Measurements from ENCODE around the gene PCDH19.

The PCDH19 gene

DNA sequence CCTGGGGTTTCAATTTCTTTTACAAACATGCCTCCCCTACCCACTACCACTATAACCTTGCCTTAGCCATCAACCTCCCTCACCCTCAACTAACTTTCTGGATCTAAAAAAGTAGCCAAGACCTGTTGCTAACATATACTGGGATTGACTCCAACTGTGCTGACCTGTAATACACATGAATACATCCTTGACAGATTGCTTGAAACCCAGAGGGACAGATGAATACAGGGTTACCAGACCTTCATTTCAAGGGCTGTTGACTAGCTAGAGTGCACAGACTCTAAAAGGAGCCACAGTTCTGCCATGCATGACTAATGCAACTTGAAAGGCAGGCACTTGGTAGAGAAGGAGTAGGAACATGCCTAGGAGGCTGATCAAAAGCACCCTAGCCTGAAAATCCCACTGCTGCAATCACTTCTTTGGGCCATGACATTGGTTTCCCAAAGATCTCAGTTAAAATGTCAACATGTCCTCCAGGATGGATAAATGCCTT is 121.0 kb downstream of the PCDH19 start:
- Histone ChIP-seq H3K9me3 (replicated peaks in 1 of 11) (peaks cover 0 to 4% (median 0%) of the 10 kb centered on the region in 11 experiments; a peak in 1 of 22 replicates), H4K20me1 (peaks cover 0 to 4% (median 0%) of the 10 kb centered on the region in 11 experiments; a peak in 1 of 22 replicates), H3K27ac (no peak overlapping the region), H3K9ac (no peak overlapping the region), H3K4me2 (0 out of 22 replicates have a peak overlapping the region, but pooled peaks of 3 of the 11 experiments have one; percentile 2 to 9 (median 8)), H3K4me1 (peaks cover 0 to 5% (median 0%) of the 10 kb centered on the region in 10 experiments; a peak in 2 of 20 replicates), H3K36me3 (no peaks in the 10 kb centered on the region), H3K27me3 (peaks cover 92 to 100% (median 100%) of the 10 kb centered on the region in 11 experiments), H3K4me3 (no peak overlapping the region)
- TF ChIP-seq Cebpa-rat (IDR thresholded peaks at IDR 0.05), result no peak

DNA sequence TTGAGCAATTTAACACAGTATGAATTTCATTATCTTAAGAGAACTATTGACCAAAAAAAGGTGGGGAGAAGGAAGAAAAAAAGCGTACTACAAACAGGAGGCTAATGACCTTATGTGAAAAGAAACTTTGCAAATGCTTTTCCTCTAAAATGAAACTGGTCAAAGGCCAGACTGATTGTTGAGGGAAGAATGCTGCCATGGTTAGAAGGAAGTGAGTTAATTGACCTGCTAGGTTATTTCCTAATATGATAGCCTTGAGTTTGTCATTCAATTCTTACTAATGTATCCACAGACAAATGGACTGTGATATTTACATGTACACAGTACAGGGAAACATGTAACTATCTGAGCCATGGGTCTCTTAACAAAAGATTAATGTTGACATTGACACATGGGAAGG is 132.8 kb downstream of the PCDH19 start:
- Histone ChIP-seq H3K4me2 (no peak overlapping the region), H4K20me1 (0 out of 22 replicates have a peak, but pooled peaks cover 0 to 4% (median 0%) of the 10 kb centered on the region in 11 experiments), H3K4me1 (no peaks in the 10 kb centered on the region), H3K9me3 (replicated peaks in 1 of 11) (peaks cover 6 to 13% (median 7%) of the 10 kb centered on the region in 11 experiments; a peak in 17 of 22 replicates), H3K27me3 (peaks cover 28 to 91% (median 69%) of the 10 kb centered on the region in 11 experiments), H3K9ac (no peak overlapping the region), H3K36me3 (no peaks in the 10 kb centered on the region), H3K4me3 (no peak overlapping the region), H3K27ac (no peak overlapping the region)
- no peak for TF ChIP-seq Cebpa-rat (IDR thresholded peaks at IDR 0.05)

DNA sequence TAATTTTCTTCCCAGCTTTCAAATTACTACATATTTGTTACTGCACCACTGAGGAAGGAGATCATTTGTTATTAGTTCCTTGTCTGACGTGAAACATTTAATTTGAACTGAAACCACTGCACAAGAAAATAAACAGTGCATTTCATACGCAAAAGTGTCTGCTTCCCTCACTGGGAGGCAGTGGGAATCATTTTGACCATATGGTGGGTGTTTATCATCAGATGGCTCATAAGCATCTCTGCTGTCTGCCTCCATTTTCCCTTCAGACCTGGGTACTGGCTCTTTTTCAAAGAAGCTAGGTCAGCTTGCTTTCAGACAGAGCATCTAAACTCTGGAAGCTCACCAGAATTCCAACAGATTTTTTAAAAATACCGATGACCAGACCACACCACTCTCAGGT is 135.2 kb downstream of the PCDH19 start:
- H3K36me3 ChIP-seq, result no peaks in the 10 kb centered on the region
- no peak for TF ChIP-seq Cebpa-rat (IDR thresholded peaks at IDR 0.05)
- no peak overlapping the region for H3K27ac ChIP-seq
- H3K4me2 ChIP-seq, result no peak overlapping the region
- no peaks in the 10 kb centered on the region for H3K4me1 ChIP-seq
- H3K9ac ChIP-seq, result no peak overlapping the region
- H3K4me3 ChIP-seq, result no peak overlapping the region
- H4K20me1 ChIP-seq, result 0 out of 22 replicates have a peak, but pooled peaks cover 0 to 4% (median 0%) of the 10 kb centered on the region in 11 experiments
- peaks cover 24 to 85% (median 66%) of the 10 kb centered on the region in 11 experiments for H3K27me3 ChIP-seq
- peaks cover 0 to 14% (median 8%) of the 10 kb centered on the region in 11 experiments; a peak in 14 of 22 replicates for H3K9me3 ChIP-seq (replicated peaks in 1 of 11)

DNA sequence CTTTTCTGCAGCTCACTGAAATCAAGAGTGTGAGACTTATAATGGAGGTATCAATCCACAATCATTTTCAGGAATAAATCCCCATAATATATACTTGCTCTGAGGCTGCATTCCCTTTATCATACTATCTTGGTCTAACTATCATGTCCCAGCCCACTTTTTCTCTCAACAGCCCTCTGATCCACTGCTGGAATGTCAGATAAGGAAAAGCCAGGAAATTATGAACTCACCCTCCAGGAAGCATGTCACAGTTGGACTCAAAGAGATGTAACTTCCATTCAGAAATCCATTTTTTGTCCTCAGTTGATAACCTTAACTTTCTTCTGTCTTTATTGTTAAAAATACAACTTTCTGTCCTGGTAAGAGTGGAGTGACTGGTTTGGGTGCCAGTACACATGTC is 144.9 kb downstream of the PCDH19 start:
- H3K27me3 ChIP-seq, result peaks cover 47 to 86% (median 77%) of the 10 kb centered on the region in 11 experiments
- no peak overlapping the region for H3K27ac ChIP-seq
- no peaks in the 10 kb centered on the region for H3K36me3 ChIP-seq
- no peak for TF ChIP-seq Cebpa-rat (IDR thresholded peaks at IDR 0.05)
- no peak overlapping the region for H3K4me3 ChIP-seq
- no peak overlapping the region for H3K9ac ChIP-seq
- no peaks in the 10 kb centered on the region for H3K4me1 ChIP-seq
- no peak overlapping the region for H3K4me2 ChIP-seq
- peaks cover 0 to 7% (median 0%) of the 10 kb centered on the region in 11 experiments; a peak in 2 of 22 replicates for H3K9me3 ChIP-seq (replicated peaks in 1 of 11)
- no peaks in the 10 kb centered on the region; a peak in 2 of 22 replicates for H4K20me1 ChIP-seq

DNA sequence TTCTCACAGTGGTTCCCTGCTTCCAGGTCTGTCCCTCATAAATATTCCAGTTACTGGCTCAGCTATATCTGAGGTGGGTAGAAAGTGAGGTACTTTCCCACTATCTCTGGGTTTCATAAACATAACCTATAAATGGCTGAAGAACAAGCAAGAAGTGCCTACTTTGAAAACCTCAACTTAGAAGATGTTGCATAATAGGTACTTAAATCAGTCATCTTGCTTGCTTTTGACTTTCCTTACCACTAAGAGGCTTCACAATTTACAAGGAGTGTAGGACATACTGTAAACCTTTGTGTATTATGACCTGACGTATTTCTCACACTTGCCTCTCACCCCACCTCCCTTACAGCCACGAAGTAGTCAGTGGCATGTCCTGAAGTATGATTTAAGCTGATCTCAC is 145.9 kb downstream of the PCDH19 start:
- H3K9me3 ChIP-seq (replicated peaks in 1 of 11), result peaks cover 0 to 7% (median 0%) of the 10 kb centered on the region in 11 experiments; a peak in 2 of 22 replicates
- H3K36me3 ChIP-seq, result no peaks in the 10 kb centered on the region
- no peak for TF ChIP-seq Cebpa-rat (IDR thresholded peaks at IDR 0.05)
- no peak overlapping the region for H3K9ac ChIP-seq
- no peaks in the 10 kb centered on the region; a peak in 2 of 22 replicates for H4K20me1 ChIP-seq
- no peaks in the 10 kb centered on the region for H3K4me1 ChIP-seq
- H3K4me3 ChIP-seq, result no peak overlapping the region
- no peak overlapping the region for H3K27ac ChIP-seq
- no peak overlapping the region for H3K4me2 ChIP-seq
- H3K27me3 ChIP-seq, result peaks cover 47 to 77% (median 70%) of the 10 kb centered on the region in 11 experiments

DNA sequence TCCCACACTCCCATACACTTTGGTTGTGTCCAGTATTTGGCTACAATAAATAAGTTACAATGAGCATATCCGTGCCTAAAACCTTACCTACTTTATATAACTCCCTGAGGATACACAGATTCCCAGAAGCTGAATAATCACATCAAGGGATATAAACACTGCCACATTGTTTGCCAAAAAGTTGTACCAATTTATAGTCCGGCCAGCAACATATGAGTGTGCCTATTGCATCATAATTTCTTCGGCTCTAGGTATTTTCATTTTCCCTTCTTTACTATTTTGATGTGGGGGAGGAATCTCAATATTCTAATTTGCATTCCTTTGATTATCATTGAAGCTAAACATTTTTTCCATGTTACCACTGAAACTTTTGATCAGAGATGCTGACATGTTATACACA is 146.4 kb downstream of the PCDH19 start:
- no peak overlapping the region for H3K4me2 ChIP-seq
- no peaks in the 10 kb centered on the region for H3K36me3 ChIP-seq
- no peak overlapping the region for H3K4me3 ChIP-seq
- H3K9ac ChIP-seq, result no peak overlapping the region
- H3K27me3 ChIP-seq, result peaks cover 47 to 72% (median 64%) of the 10 kb centered on the region in 11 experiments
- peaks cover 0 to 7% (median 0%) of the 10 kb centered on the region in 11 experiments; a peak in 2 of 22 replicates for H3K9me3 ChIP-seq (replicated peaks in 1 of 11)
- no peaks in the 10 kb centered on the region; a peak in 2 of 22 replicates for H4K20me1 ChIP-seq
- no peak overlapping the region for H3K27ac ChIP-seq
- no peaks in the 10 kb centered on the region for H3K4me1 ChIP-seq
- no peak; a peak in 1 of 22 replicates for TF ChIP-seq Cebpa-rat (IDR thresholded peaks at IDR 0.05)

DNA sequence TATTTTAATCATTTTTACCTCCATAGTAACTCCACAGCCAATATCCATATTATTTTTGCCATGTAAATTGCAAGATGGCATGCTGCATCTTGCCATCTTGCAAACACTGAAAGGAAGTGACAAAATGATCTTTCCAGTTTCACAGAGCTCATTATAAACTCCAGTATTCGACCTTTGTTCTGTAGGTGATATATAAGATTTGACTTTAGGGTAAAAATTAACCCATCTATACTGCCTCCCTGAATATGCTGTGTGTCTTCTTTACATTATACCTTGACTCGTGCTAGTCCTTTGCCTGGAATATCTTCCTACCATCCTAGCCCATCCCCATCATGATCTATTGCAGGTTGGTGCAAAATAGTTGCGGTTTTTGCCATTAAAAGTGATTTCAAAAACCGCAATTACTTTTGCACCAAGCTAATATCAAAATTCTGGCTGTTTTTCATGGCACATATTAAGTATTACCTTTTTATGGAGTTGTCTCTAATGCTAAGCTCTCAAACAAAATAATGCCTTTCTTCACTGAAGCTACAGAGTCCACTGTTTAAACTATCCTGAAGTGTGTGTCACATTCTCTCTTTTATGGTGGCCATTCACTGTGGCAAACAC is 161.1 kb downstream of the PCDH19 start:
- Histone ChIP-seq H3K9ac (no peak overlapping the region), H3K36me3 (no peaks in the 10 kb centered on the region), H4K20me1 (no peaks in the 10 kb centered on the region), H3K9me3 (replicated peaks in 1 of 11) (peaks cover 0 to 22% (median 10%) of the 10 kb centered on the region in 11 experiments; a peak in 11 of 22 replicates), H3K4me1 (no peaks in the 10 kb centered on the region), H3K27ac (no peak overlapping the region), H3K27me3 (peaks cover 76 to 96% (median 92%) of the 10 kb centered on the region in 11 experiments), H3K4me2 (no peak overlapping the region), H3K4me3 (no peak overlapping the region)
- no peak for TF ChIP-seq Cebpa-rat (IDR thresholded peaks at IDR 0.05)

DNA sequence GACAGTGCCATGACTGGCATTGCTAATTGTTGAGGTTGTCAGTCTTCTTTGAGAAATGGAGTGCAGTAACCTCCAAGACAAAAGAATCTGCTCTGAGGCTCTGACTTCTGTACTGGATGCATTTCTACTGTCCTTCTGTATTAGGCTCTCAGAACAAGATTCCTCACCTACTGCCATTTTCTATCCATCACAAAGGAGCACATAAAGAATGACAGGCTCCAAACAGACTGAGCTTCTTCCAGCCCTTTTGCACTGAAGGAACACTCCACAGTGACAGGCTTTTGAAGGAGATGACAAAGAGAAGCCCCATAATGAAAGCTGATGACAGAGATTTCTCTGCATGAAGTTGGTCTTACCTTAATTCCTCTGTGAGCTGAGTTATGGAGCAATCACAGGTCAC is 162.2 kb downstream of the PCDH19 start:
- Histone ChIP-seq H3K4me2 (no peak overlapping the region), H3K4me3 (no peak overlapping the region), H4K20me1 (no peaks in the 10 kb centered on the region), H3K4me1 (no peaks in the 10 kb centered on the region), H3K27ac (no peak overlapping the region), H3K9me3 (replicated peaks in 1 of 11) (peaks cover 0 to 23% (median 11%) of the 10 kb centered on the region in 11 experiments; a peak in 11 of 22 replicates), H3K27me3 (peaks cover 74 to 95% (median 92%) of the 10 kb centered on the region in 11 experiments), H3K36me3 (no peaks in the 10 kb centered on the region), H3K9ac (no peak overlapping the region)
- TF ChIP-seq Cebpa-rat (IDR thresholded peaks at IDR 0.05), result no peak

DNA sequence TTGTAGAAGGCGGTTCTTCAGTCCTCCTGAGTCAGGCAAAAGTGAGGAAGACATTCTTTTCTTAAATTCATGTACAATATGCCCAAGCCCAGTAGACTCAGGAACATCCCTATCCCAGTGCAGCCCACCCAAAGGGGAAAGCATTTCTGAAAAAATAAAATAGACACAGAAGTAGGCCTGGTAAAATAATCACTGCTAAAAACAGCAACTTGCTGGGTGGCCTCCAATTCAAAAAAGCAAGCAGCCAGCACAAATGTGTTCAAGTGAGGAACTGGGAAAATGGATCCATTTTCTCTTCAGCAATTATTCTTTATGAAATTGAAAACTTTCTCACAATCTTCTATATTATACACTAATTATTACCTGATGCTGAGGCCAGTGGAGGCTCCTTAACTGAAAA is 165.4 kb downstream of the PCDH19 start:
- Histone ChIP-seq H3K27me3 (peaks cover 77 to 97% (median 92%) of the 10 kb centered on the region in 11 experiments), H3K9me3 (replicated peaks in 1 of 11) (peaks cover 0 to 13% (median 7%) of the 10 kb centered on the region in 11 experiments; a peak in 5 of 22 replicates), H3K9ac (no peak overlapping the region), H3K4me1 (no peaks in the 10 kb centered on the region), H3K36me3 (no peaks in the 10 kb centered on the region), H3K4me2 (no peak overlapping the region), H4K20me1 (no peaks in the 10 kb centered on the region), H3K4me3 (no peak overlapping the region), H3K27ac (no peak overlapping the region)
- TF ChIP-seq Cebpa-rat (IDR thresholded peaks at IDR 0.05), result no peak
